ENCODE measurements around the gene ACYP2.
"Not testable (repeated sequence)": the region's sequence is repeated elsewhere in the genome, so short reads cannot be mapped to it uniquely, and the experiment has no call there.

ACYP2 gene

GRCh38 chr2:54115284-54116137 is at the start of gene ACYP2:
Gene ACYP2 (plus strand): TSS chr2:54115615.
- Mint-ChIP-seq H3K4me1 (peaks cover 8% of the 10 kb centered on the region), H3K9me3 (no peaks in the 10 kb centered on the region), H3K27me3 (no peaks in the 10 kb centered on the region), H3K27ac (ENCODE audit: low read depth) (peak within 1 kb of the TSS; percentile 98), H3K4me3 (peak within 1 kb of the TSS; percentile 89), H3K36me3 (ENCODE audit: insufficient read depth) (peaks cover 11% of the 10 kb centered on the region)
- ATAC-seq (replicated peaks; ENCODE audit: extremely low read depth, poor library complexity, severe bottlenecking) (peak; percentile 80), DNase-seq (ENCODE audit: low spot score in 2 of 2) (peak; percentile 82 to 83)

DNA sequence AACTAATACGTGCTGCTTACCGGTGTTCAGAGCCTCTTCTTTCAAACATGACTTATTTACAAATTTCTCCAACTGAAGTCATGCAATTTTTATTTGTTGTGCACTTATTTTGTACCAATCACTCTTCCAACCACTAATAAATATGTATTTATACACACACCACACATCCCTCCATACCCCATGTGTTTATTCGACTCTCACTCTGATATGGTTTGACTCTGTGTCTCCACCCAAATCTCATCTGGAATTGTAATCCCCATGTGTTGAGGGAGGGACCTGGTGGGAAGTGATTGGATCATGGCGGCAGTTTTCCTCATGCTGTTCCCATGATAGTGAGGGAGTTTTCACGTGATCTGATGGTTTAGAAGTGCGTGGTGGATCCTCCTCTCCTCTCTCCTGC is 49.5 kb upstream of the ACYP2 start:
- no peaks in the 10 kb centered on the region for H3K36me3 Mint-ChIP-seq (ENCODE audit: insufficient read depth)
- DNase-seq (ENCODE audit: low spot score in 2 of 2) (no peak), ATAC-seq (replicated peaks; ENCODE audit: extremely low read depth, poor library complexity, severe bottlenecking) (no peak)
- no peak overlapping the region for H3K4me3 Mint-ChIP-seq
- no peaks in the 10 kb centered on the region for H3K9me3 Mint-ChIP-seq
- H3K4me1 Mint-ChIP-seq, result no peaks in the 10 kb centered on the region
- H3K27me3 Mint-ChIP-seq, result no peaks in the 10 kb centered on the region
- H3K27ac Mint-ChIP-seq (ENCODE audit: low read depth), result no peak overlapping the region

GRCh38 chr2:54067851-54068375 is 47.5 kb upstream of the ACYP2 start:
- H3K9me3 Mint-ChIP-seq, result no peaks in the 10 kb centered on the region
- H3K27ac Mint-ChIP-seq (ENCODE audit: low read depth), result no peak overlapping the region
- no peaks in the 10 kb centered on the region for H3K27me3 Mint-ChIP-seq
- no peaks in the 10 kb centered on the region for H3K4me1 Mint-ChIP-seq
- H3K4me3 Mint-ChIP-seq, result no peak overlapping the region
- no peaks in the 10 kb centered on the region for H3K36me3 Mint-ChIP-seq (ENCODE audit: insufficient read depth)
- no peak for ATAC-seq (replicated peaks; ENCODE audit: extremely low read depth, poor library complexity, severe bottlenecking)
- DNase-seq (ENCODE audit: low spot score in 2 of 2), result no peak

DNA sequence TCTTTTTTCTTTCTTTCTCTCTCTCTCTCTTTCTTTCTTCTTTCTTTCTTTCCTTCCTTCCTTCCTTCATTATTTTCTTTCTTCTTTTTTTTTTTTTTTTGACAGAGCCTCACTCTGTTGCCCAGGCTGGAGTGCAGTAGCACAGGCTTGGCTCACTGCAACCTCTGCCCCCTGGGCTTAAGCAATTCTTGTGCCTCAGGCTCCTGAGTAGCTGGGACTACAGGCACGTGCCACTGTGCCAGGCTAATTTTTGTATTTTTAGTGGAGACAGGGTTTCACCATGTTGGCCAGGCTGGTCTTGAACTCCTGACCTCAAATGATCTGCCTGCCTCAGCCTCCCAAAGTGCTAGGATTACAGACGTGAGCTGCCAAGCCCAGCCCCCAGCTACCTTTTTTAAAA is 42.9 kb upstream of the ACYP2 start:
- H3K27ac Mint-ChIP-seq (ENCODE audit: low read depth); H3K36me3 Mint-ChIP-seq (ENCODE audit: insufficient read depth); ATAC-seq (replicated peaks; ENCODE audit: extremely low read depth, poor library complexity, severe bottlenecking); H3K4me3 Mint-ChIP-seq; DNase-seq (ENCODE audit: low spot score in 2 of 2); H3K9me3 Mint-ChIP-seq; H3K27me3 Mint-ChIP-seq; H3K4me1 Mint-ChIP-seq: not testable (repeated sequence)

GRCh38 chr2:54073796-54074195 is 41.6 kb upstream of the ACYP2 start:
- Mint-ChIP-seq H3K27me3 (no peaks in the 10 kb centered on the region), H3K4me3 (no peak overlapping the region), H3K36me3 (ENCODE audit: insufficient read depth) (peaks cover 2% of the 10 kb centered on the region), H3K4me1 (no peaks in the 10 kb centered on the region), H3K27ac (ENCODE audit: low read depth) (no peak overlapping the region), H3K9me3 (no peaks in the 10 kb centered on the region)
- DNase-seq (ENCODE audit: low spot score in 2 of 2), result no peak
- ATAC-seq (replicated peaks; ENCODE audit: extremely low read depth, poor library complexity, severe bottlenecking), result no peak

- no peaks in the 10 kb centered on the region for H3K9me3 Mint-ChIP-seq
- H3K4me3 Mint-ChIP-seq, result no peak overlapping the region
- H3K27me3 Mint-ChIP-seq, result no peaks in the 10 kb centered on the region
- DNase-seq (ENCODE audit: low spot score in 2 of 2) (no peak), ATAC-seq (replicated peaks; ENCODE audit: extremely low read depth, poor library complexity, severe bottlenecking) (no peak)
- no peaks in the 10 kb centered on the region for H3K4me1 Mint-ChIP-seq
- peaks cover 2% of the 10 kb centered on the region for H3K36me3 Mint-ChIP-seq (ENCODE audit: insufficient read depth)
- no peak overlapping the region for H3K27ac Mint-ChIP-seq (ENCODE audit: low read depth)
These were observed 40.6 kb upstream of the ACYP2 start for GRCh38 chr2:54074606-54075341.

DNA sequence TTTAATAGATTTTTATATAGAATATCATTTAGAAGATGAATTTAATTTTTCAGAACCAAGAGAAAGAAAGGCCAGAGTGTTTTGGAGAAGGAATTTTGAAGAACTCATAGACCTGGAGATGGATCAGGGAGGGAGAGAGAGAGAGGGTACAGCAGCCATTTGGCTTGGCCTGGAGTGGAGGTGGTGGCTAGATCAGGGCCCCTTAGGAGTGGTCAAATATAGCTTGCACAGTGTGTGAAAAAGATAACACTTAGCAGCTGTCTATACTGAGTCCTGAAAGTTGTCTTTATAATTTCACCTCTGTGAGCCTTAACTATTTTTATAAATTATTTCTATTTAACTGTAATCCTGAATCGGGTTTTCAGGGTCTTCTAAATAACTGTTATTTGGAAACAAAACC is 38.8 kb upstream of the ACYP2 start:
- no peaks in the 10 kb centered on the region for H3K9me3 Mint-ChIP-seq
- ATAC-seq (replicated peaks; ENCODE audit: extremely low read depth, poor library complexity, severe bottlenecking) (no peak), DNase-seq (ENCODE audit: low spot score in 2 of 2) (no peak)
- H3K27ac Mint-ChIP-seq (ENCODE audit: low read depth), result no peak overlapping the region
- peaks cover 3% of the 10 kb centered on the region for H3K36me3 Mint-ChIP-seq (ENCODE audit: insufficient read depth)
- H3K4me1 Mint-ChIP-seq, result no peaks in the 10 kb centered on the region
- H3K27me3 Mint-ChIP-seq, result no peaks in the 10 kb centered on the region
- no peak overlapping the region for H3K4me3 Mint-ChIP-seq

DNA sequence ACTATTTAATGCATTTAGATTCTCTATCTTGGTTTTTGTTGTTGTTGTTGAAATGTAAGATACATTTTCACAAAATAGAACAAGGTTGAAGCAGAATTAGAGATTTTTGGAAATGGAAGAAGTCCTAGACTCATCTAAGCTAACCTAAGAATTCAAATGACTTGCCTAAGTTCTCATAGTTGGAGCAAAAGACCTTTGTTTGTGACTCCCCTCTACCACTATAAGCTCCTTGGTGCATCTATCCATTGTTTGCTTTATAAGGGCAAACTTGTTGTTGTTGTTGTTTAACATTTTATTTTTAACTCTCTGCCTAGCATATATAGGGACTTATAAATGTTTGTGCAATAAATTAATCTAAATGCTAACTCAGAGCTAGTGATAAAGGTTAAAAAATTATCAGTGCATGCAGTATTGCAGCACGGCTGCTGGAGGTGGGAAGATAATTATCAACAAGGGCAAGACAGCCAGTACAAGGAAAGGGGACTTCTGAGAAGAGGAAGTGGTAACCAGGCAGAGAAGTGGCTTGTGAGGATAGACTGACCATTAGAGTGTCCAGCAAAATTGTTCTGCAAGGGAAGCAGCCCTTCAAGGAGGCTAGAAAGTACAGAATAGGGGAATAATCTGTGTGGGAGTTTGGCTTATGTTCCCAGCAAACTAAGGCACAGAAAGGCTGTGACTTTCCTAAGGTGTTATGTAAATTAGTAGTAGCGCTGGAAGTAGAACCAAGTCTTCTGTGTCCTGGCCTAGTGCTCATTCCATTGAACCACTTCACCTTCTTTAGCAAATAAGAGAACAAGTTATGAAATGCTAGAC is 38.1 kb upstream of the ACYP2 start:
- Mint-ChIP-seq H3K27me3 (no peaks in the 10 kb centered on the region), H3K4me3 (no peak overlapping the region), H3K27ac (ENCODE audit: low read depth) (no peak overlapping the region), H3K36me3 (ENCODE audit: insufficient read depth) (peaks cover 3% of the 10 kb centered on the region), H3K4me1 (no peaks in the 10 kb centered on the region), H3K9me3 (no peaks in the 10 kb centered on the region)
- no peak for ATAC-seq (replicated peaks; ENCODE audit: extremely low read depth, poor library complexity, severe bottlenecking)
- no peak for DNase-seq (ENCODE audit: low spot score in 2 of 2)

- no peak overlapping the region for H3K4me3 Mint-ChIP-seq
- H3K36me3 Mint-ChIP-seq (ENCODE audit: insufficient read depth), result peaks cover 3% of the 10 kb centered on the region
- DNase-seq (ENCODE audit: low spot score in 2 of 2) (no peak), ATAC-seq (replicated peaks; ENCODE audit: extremely low read depth, poor library complexity, severe bottlenecking) (no peak)
- no peaks in the 10 kb centered on the region for H3K4me1 Mint-ChIP-seq
- H3K27ac Mint-ChIP-seq (ENCODE audit: low read depth), result no peak overlapping the region
- H3K27me3 Mint-ChIP-seq, result no peaks in the 10 kb centered on the region
- no peaks in the 10 kb centered on the region for H3K9me3 Mint-ChIP-seq
These were observed 36.1 kb upstream of the ACYP2 start for GRCh38 chr2:54079331-54079730.

DNA sequence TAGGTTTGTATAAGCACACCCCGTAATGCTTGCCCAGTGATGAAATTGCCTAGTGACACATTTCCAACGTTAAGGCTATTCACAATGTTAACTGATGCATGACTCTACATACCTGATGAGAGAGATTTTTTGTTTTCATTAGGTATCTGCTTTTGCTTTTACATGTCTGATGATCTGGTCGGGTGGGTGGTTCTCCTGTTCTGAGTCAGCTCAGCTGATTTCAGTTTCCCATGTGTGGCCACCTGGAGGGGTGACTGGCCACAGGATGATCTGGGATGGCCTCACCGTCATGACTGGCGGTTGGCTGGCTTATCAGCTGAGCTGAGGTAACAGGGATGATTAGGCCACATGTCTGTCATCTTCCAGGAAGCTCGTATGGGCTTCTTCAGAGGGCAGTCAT is 33.8 kb upstream of the ACYP2 start:
- Mint-ChIP-seq H3K27me3 (no peaks in the 10 kb centered on the region), H3K27ac (ENCODE audit: low read depth) (no peak overlapping the region), H3K4me3 (no peak overlapping the region), H3K9me3 (no peaks in the 10 kb centered on the region), H3K4me1 (no peaks in the 10 kb centered on the region), H3K36me3 (ENCODE audit: insufficient read depth) (peaks cover 1% of the 10 kb centered on the region)
- DNase-seq (ENCODE audit: low spot score in 2 of 2) (no peak), ATAC-seq (replicated peaks; ENCODE audit: extremely low read depth, poor library complexity, severe bottlenecking) (no peak)

- H3K27me3 Mint-ChIP-seq, result no peaks in the 10 kb centered on the region
- H3K4me1 Mint-ChIP-seq, result no peaks in the 10 kb centered on the region
- DNase-seq (ENCODE audit: low spot score in 2 of 2), result no peak
- no peaks in the 10 kb centered on the region for H3K9me3 Mint-ChIP-seq
- no peak overlapping the region for H3K27ac Mint-ChIP-seq (ENCODE audit: low read depth)
- ATAC-seq (replicated peaks; ENCODE audit: extremely low read depth, poor library complexity, severe bottlenecking), result no peak
- peaks cover 1% of the 10 kb centered on the region for H3K36me3 Mint-ChIP-seq (ENCODE audit: insufficient read depth)
- H3K4me3 Mint-ChIP-seq, result no peak overlapping the region
These were observed 32.4 kb upstream of the ACYP2 start for GRCh38 chr2:54083021-54083420.

DNA sequence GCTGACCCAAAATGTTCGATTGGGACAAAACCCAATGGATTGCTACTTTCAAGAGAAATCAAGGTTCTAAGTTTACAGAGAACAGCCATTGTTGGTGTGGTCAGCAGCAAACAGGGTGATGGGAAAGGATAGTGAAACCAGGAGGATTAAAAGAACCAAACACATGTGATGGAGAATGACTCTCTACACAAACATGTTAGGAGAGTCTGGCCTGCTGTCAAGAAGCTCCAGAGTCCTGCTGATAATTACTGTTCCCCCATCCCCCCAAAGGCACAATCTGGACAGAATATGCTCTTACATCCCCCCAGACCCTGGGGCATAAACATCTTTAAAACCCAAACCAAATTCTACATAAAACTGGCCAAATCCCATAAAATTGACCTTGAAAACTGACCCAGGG is 32.0 kb upstream of the ACYP2 start:
- no peak for ATAC-seq (replicated peaks; ENCODE audit: extremely low read depth, poor library complexity, severe bottlenecking)
- H3K4me3 Mint-ChIP-seq, result no peak overlapping the region
- no peak overlapping the region for H3K27ac Mint-ChIP-seq (ENCODE audit: low read depth)
- no peaks in the 10 kb centered on the region for H3K4me1 Mint-ChIP-seq
- DNase-seq (ENCODE audit: low spot score in 2 of 2), result no peak
- H3K27me3 Mint-ChIP-seq, result no peaks in the 10 kb centered on the region
- H3K36me3 Mint-ChIP-seq (ENCODE audit: insufficient read depth), result peaks cover 1% of the 10 kb centered on the region
- no peaks in the 10 kb centered on the region for H3K9me3 Mint-ChIP-seq
